ENCODE measurements around the gene AGBL4. TPM values are rescaled to one million over a fixed set of nuclear protein-coding genes. Genes with fewer than 3 reads are reported as not detected.

AGBL4 gene
- total and polyA plus RNA-seq, 2 of the 13 experiments (the other 11 are each of a cell fraction or from before 2014, with no cell fraction given) = not detected

- H3K4me2 ChIP-seq (ENCODE audit: low read depth, low read length) = no peak overlapping the region
- no peaks in the 10 kb centered on the region for H3K9me3 ChIP-seq (ENCODE audit: low read length)
- no peaks in the 10 kb centered on the region for H4K20me1 ChIP-seq (ENCODE audit: insufficient read depth, low read length)
- H3K27ac ChIP-seq (ENCODE audit: extremely low read length, insufficient read depth, low read length) = no peak overlapping the region
- ATAC-seq (no peak), DNase-seq (ENCODE audit: low spot score) (no peak), FAIRE-seq (no peak)
- H3K4me1 ChIP-seq (ENCODE audit: insufficient read depth, low read length) = peaks cover 29% of the 10 kb centered on the region
- H3K4me3 ChIP-seq (replicated peaks in 1 of 3; ENCODE audit: insufficient read depth in 1 of 3, low read depth in 2 of 3, low read length in 3 of 3) = no peak overlapping the region
- in situ Hi-C loops (cut with HindIII; ENCODE audit: extremely low pct_ligation_motif_present, low pct_unique_long_range_greater_than_20kb) = no loop called here
- H3K27me3 ChIP-seq (ENCODE audit: control insufficient read depth in 1 of 2, insufficient read depth in 2 of 2, low read length in 2 of 2) = no peaks in the 10 kb centered on the region
- intact Hi-C loops (cut with micrococcal nuclease; ENCODE audit: unreplicated experiment) = no loop called here
- TF ChIP-seq HNF1A (IDR thresholded peaks at IDR 0.05; ENCODE audit: low read depth) (no peak), HNF1A (CRISPR knock-in tag; IDR thresholded peaks at IDR 0.05; ENCODE audit: borderline replicate concordance) (no peak), JUND (CRISPR knock-in tag; IDR thresholded peaks at IDR 0.05) (no peak), RBM22 (optimal IDR thresholded peaks at IDR 0.05; ENCODE audit: low read length) (no peak), BCL6 (CRISPR knock-in tag; IDR thresholded peaks at IDR 0.05) (no peak), ZNF180 (CRISPR knock-in tag; IDR thresholded peaks at IDR 0.05; ENCODE audit: borderline replicate concordance, low read depth) (no peak), ZNF557 (CRISPR knock-in tag; IDR thresholded peaks at IDR 0.05) (no peak)
- no peaks in the 10 kb centered on the region for H3K36me3 ChIP-seq (replicated peaks in 1 of 2; ENCODE audit: control insufficient read depth in 1 of 2, insufficient read depth in 2 of 2, low read length in 2 of 2)
- POLR2A ChIA-PET = no interaction called here
- CTCF ChIA-PET (ENCODE audit: low intra/inter-chr PET ratio, low total read pairs) = no interaction called here
- H3K79me2 ChIP-seq (ENCODE audit: insufficient read depth, low read length) = no peaks in the 10 kb centered on the region
- no TSS peak for BruUV-seq (replicated peaks)
- no peak overlapping the region for H3K9ac ChIP-seq (ENCODE audit: insufficient read depth, low read depth, low read length)
- WGBS (ENCODE audit: low lambda C conversion rate) = 95% methylated on average over 1 of the region's 1 CpG
- H2AFZ ChIP-seq (ENCODE audit: low read length) = no peak overlapping the region
Observed at GRCh38 chr1:48756683-48757316, 1267.0 kb downstream of the AGBL4 start.
